ENCODE measurements around the gene ABHD14A.
"Not testable (repeated sequence)": the region's sequence is repeated elsewhere in the genome, so short reads cannot be mapped to it uniquely, and the experiment has no call there.

Gene ABHD14A

DNA sequence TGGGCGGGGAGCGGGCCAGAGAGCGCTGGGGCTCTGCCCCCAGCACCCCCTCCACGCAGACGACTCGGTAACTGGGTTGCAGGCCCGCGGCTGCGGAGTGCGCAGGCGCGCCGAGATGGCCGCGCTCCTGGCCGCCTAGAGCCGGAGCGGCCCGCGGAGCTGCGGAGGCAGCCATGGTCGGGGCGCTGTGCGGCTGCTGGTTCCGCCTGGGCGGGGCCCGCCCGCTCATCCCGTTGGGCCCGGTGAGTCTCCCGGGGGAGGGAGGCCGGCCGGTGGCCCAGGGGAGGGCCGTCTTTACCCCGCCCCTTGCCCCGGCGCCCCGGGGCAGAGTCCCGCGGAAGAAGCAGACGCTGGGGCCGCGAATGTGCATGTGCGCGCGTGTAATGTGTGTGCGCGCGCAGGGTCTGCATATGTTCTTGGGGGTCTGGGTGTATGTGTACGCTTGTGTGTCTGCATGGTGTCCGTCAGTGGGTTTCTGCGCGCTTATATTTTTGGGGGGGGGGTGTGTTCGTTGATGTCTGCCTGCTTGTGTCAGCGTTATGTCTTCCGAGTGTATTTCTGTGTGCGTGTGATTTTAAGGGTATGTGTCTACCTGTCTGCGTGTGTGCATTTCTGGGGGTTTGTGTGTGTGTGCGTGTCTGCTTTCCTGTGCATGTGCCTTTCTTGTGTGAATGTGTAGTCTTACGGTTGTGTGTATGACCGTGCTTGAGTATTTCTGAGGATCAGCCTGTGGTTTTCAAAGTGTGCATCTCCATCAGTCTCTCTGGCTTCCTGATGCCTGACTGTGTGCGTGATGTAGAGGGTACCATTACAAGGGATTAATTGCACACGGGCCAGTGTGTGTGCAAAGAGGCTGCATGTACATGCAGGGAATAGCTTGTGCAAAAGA is at the start of gene ABHD14A:
TSS of gene ABHD14A (plus strand) at position 102 of the 889 bp plus-strand sequence. CDS start at position 174, 72 bp downstream.
- peak; percentile 62 to 97 (median 73) for DNase-seq
- intact Hi-C loops (cut with DNase I) = loop anchor here (1.0 kb wide), 1 partner anchor 33 kb away; the partner anchor contains the start of gene PARP3

DNA sequence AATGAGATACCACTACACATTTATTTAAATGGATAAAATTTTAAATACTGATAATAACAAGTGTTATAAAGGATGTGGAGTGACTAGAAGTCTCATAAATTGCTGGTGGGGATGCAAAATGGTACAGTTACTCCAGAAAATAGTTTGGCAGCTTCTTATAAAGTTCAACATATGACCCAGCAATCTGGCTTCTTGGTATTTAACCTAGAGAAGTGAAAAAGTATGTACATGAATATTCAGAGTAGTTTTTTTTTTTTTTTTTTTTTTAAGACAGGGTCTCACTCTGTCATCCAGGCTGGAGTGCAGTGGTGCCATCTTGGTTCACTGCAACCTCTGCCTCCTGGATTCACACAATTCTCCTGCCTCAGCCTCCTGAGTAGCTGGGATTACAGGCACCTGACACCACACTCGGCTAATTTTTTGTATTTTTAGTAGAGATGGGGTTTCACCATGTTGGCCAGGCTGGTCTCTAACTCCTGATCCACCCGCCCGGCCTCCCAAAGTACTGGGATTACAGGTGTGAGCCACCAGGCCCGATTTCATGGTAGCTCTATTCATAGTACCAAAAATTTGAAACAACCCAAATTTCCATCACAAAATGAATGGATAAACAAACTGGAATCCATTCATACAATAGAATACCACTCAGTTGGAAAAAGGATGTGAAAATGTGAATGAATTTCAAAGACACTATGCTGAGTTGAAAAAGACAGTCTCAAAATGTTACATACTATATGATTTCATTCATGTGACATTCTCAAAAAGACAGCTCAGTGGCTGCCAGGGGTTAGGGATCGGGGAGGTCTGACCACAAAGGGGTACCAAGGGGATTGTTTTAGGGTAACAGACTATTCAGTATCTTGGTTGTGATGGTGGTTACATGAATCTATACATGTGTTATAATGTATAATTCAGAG is 47.5 kb upstream of the ABHD14A start:
- DNase-seq = peak in 2 of 10 donors; percentile 29 to 56
- intact Hi-C loops (cut with DNase I) = no loop called here

DNA sequence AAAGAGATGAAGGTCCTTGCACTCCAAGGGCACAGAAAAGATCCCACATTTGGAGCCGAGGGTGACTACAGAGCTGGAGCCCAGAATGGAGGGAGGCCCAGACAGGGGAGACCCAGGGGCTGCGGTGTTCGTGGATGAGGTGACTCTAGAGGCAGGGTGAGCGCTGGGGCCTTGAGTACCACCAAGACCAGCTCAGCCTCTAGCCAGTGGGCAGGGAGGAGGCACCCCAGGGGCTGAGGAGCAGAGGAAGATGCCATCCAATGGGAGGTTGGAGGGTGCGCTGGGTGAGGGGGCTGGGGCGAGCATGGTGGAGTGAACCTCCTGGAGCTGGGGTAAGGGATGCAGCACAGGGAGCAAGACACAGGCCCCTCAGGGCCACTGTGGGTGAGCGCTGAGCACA is 46.4 kb upstream of the ABHD14A start:
- DNase-seq = peak in 1 of 10 donors; percentile 62

DNA sequence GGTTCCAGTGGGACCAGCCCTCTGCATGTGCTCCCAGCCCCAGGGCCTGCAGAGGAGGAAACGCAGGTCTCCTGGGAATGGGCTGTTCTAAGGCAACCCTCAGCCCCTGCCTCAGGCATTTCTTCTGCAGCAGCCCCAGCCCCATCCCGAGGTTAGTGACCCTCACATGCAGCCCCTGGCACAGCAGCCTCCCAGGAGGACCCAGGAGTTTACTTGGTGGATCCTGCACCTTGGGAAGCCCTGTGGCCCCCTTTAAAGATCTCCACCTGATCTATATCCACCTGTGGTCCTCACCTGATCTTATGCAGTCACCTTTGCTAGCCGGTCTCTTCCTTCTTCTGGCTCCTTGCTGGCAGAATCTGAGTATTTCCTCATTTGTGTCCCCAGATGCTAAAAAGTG is 45.9 kb upstream of the ABHD14A start:
- peak in 1 of 10 donors; percentile 51 for DNase-seq
- intact Hi-C loops (cut with DNase I) = not testable (repeated sequence)

More for the DNA sequence above, 46.4 kb upstream of the ABHD14A start:
- intact Hi-C loops (cut with DNase I) = no loop called here

DNA sequence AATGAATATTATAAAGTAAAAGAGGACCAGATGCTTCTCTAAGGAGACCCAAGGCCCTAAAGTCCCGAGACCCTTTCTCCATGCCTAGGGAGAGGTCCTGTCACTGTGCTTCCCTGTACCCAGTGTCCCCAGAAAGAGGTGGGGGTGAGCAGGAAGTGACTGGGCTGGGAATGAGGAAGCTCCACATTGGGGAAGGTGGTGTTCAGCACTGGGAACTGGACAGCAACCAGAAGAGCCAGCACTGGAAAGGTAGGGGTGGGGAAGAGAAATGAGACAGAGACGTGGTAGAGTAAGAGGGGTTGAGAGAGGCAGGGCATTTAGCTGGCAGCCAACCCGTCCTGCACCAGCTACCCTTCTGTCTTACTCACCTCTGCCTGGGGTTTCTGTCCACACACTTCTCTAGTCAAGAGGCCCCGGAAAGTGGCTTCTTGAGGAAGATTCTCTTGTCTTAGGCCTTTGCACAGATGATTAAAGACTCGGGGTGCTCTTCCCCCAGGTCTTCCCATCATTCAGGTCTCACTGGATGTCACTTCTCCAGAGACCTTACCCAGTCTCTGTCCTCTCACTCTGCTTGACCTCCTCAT is 45.4 kb upstream of the ABHD14A start:
- intact Hi-C loops (cut with DNase I) = no loop called here
- DNase-seq = peak in 2 of 10 donors; percentile 3 to 22

DNA sequence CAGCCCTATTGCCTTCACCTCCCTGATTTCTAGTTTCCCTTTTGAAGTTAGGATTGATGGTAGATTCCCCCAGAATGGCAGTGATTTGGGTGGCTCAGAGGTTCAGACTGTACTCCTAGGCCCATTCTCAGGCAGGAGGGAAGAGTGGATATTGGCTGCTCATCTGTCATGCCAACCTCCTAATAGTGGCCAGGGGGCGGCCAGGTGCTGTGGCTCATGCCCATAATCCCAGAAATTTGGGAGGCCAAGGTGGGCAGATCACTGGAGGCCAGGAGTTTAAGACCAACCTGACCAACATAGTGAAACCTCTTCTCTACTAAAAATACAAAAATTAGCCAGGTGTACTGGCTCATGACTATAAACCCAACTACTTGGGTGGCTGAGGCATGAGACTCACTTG is 44.4 kb upstream of the ABHD14A start:
- DNase-seq = peak in 2 of 10 donors; percentile 2 to 11
- intact Hi-C loops (cut with DNase I) = no loop called here

DNA sequence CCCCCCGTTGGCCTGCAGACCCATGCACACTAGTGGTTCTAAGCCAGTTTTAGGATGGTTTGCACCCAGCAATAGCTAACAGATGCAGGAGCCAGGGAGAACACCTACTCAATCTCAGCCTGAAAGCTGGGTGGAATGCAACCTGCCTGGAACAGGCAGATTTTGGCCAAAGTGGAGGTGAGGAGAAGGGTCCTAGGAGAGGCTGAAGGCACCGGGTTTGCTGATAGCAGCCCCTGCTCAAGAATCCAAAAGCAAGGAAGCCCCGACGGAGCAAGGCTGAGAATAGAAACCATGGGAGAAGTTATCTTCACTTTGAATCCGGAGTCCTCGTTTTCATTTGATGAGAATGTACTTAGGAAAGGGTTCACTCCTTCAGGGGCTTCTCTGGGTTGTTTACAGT is 43.1 kb upstream of the ABHD14A start:
- intact Hi-C loops (cut with DNase I) = no loop called here
- DNase-seq = peak in 2 of 10 donors; percentile 11 to 41

DNA sequence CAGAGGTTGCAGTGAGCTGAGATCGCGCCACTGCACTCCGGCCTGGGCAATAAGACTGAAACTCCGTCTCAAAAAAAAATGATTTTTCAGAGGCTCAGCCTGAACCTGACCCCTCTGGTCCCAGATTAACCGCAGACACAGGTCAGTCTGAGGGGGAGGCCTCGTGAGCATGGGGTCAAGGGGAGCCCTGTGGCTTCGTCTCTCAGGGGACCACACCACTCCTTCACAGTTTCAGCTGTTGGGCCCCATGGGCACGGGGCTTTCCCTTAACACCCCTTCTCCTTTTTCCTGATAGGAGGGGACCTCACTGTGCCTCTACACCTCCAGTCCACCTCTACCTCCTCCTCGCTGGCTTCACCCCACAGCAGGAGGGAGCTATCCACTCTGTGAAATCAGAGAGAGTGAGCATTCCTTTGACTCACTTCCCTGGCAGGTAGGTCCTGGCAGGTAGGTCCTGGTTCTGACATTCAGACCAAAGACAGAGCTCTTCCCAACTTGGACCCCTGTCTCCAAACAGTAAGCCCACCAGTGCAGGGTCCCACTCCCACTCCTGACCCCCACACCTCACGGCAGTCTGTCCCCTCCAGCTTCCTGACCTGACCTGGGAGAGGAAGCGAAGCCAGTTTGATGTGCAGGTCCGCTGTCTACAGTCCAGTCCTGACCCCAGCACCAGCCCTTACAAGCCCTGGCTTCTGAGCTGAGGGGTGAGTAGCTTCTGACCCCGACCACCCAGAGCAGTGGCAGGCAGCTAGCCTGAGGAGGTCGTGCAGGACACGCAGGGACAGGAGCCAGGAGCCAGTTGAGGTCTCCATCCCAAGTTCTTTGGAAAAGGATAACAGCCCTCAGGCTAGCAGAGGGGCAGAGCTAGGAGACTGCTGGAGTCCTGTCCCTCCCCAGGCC is 42.1 kb upstream of the ABHD14A start:
- intact Hi-C loops (cut with DNase I) = no loop called here
- DNase-seq = peak in 2 of 10 donors; percentile 62 to 74

DNA sequence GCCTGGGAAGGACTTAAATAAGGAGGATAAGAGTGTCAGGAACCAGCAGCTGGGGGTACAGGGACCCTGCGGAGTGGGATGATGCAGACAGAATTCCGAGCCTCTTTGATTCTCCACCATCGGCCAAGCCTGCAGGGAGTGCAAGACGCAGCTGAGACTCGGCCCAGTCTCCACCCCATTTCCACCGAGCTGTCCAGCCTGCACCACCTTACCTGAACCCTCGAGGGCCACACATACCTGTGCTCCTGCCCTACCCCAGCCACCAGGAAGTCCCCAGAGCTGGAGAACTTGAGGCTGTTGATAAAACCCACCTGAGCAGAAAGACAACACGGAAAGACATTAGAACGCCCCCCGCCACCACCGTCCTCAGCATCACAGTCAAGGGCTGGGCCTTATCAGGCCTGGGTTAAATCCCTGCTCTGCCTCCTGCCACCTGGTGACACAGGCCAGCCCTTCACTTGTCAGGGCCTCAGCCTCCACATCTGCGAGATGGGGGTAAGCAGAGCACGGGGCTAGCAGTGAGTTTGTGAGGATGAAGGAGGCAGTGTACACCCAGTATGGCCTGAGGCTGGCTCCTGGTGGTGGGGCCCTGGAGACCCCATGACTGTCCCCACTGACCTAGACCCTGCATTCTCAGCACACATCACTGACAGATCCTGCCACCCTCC is 41.3 kb upstream of the ABHD14A start:
- intact Hi-C loops (cut with DNase I) = no loop called here

DNA sequence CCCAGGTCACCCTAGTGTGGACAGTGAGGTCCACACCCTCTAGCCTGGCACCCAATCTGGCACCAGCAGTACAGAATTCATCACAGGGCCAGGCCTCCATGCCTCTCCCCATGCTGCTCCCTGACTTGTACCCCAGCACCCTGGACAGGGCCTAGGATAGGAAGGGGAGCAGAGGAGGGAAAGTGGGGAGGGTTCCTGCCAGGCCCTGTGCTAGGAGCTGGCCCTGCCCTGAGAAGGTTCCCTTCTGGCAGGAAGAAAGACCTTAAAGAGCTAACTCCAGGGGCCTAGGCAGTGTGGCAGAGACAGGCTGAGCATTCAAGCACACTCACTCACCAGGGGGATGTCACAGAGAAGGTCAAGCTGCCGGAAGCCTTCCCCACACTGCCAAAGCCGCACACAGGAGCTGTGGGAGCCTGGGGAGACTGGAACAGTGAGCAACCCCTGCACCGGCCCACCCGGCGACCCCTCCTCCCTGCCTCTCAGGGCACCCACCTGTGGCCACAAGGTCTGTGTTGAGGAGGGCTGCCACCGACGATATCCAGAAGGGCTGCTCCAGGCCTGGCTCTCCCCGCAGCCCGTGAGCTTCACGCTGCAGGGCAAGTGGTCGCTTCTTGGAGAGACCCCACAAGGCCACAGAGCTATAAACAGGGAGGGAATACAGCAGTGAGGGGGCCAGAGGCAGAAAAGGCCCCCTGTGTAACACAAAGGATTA is 40.6 kb upstream of the ABHD14A start:
- intact Hi-C loops (cut with DNase I) = no loop called here
- peak in 2 of 10 donors; percentile 27 to 41 for DNase-seq

More for the DNA sequence above, 41.3 kb upstream of the ABHD14A start:
- peak in 2 of 10 donors; percentile 39 to 43 for DNase-seq

DNA sequence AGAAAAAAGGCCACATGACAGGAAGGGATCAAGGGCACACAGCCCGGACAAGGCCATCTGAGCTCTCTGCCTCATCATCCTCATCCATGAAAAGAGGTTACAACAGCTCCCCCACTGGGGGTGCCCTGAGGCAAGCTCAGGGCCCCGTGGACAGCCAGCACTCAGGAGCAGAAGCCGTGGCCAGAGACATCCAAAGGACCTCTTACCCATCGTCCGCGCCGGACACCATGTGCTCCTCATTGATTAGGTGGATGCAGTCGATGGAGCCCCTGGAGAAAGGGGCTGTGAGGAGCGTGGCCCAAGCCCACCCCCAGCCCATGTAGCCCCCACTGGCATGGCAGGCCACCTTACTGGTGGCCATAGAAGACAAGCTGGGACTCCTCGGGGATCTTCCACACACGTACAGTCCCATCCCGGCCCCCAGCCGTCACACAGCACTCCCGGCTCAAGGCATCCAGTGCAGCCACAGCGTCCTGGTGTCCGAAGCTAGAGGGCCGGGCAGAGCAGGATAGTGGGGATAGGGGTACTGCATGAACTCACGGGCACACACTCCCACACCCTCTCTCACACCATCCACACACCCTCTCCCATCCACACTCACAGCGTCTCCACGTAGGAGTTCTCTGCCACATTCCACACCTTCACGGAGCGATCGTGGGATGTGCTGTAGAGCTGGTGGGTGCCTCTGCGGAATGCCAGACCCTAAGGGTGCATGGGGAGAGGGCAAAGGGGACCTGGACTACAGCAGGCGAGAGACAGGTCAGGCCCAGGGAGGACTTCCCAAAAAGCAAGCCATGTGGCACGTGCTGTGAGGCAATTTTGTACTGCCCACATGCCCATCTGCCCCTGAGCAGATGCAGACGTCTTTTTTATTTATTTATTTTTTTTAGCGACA is 39.6 kb upstream of the ABHD14A start:
- intact Hi-C loops (cut with DNase I) = no loop called here

DNA sequence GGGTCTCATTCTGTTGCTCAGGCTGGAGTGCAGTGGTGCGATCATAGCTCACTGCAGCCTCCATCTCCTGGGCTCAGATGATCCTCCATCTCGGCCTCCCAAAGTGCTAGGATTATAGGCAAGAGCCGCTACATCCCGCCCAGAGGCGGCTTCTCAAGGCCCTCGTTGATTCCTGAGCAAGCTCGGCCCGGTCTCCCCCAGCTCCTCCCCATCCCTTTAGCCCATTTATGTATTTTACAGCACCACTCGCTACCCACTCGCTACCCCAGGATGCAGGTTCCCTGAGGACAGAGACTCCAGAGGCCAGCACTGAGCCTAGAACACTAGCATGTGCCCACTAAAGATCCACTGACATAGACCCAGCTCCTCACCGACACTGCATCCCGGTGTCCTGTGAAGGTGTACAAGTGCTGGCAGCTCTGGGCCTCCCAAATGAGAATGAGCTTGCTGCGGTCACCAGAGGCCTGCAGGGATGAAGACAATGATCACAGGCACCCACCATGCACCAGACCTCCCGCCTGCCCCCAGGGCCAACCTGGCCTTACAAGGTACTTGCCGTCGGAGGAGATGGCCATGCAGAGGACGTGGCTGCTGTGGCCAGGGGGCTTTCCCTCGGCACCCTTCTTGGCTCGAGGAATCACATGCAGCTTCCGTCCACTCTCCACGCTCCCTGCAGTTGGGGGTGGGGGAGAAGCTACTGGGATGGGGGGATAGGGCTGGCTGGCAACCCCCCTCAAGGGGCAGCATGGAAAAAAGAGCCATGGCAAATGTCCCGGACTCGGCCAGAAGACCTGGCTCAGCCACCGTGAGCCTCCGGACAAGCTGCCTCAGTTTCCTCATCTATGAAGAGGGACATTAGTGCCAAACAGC is 38.7 kb upstream of the ABHD14A start:
- intact Hi-C loops (cut with DNase I) = no loop called here
- DNase-seq = peak in 2 of 10 donors; percentile 44 to 68

More for the DNA sequence above, 39.6 kb upstream of the ABHD14A start:
- peak in 2 of 10 donors; percentile 59 to 63 for DNase-seq

DNA sequence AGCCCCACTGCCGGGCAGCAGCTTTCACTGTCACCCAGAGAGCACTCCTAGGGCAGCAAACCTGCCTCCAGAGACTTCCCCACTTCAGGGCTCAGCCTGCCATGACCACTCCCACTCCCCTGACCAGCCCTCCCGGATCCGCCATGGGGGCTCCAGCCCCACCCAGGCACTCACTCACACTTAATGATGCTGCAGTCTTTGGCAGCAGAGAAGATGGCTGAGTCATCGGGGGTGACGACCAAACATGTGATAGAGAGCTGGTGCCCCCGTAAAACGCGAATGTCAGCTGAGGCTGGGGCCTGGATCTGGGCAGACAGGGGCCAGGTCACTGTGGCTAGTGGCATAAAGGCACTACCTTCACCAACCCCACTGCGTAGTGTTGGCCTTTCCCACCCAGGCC is 37.9 kb upstream of the ABHD14A start:
- peak in 2 of 10 donors; percentile 45 to 59 for DNase-seq
- intact Hi-C loops (cut with DNase I) = no loop called here

DNA sequence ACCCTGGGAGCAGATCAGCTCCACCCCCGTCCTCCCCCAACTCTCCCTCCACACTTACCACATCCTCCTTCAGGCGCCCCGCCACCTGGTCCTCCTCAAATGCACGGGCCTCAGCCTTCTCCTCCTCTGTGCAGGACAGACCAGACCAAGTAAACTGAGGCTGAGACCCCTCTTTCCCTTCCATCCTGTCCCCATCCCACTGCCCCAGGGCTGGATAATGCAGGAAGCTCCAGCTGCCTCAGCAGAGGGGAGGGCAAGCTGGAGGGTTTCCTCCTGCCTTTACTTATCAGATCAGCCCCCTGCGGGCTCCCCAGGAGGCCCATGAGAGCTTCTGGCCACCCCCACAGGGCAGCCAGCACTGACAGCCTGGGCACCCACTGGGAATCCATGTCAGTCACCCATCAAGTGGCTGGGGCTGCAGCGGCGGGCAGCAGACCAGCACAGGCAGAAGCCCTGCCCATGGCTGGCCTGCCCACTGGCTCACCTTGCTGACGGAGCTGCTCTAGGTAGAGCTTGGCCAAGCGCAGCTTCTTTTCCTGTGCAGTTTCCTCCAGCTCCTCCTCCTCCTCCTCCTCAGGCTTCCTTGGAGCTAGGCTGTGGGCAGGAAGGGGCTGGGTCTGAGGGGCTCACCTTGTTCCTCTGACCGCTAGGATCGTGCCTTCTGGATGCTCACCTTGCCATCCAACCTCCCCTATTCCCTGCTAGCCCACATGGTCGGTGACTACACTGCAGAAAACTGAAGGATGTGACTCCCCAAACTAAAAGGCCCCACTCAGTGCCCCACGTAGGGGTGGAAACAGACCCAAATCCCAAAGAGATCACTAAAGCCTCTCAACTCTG is 37.0 kb upstream of the ABHD14A start:
- intact Hi-C loops (cut with DNase I) = no loop called here
- DNase-seq = peak in 2 of 10 donors; percentile 31 to 74

DNA sequence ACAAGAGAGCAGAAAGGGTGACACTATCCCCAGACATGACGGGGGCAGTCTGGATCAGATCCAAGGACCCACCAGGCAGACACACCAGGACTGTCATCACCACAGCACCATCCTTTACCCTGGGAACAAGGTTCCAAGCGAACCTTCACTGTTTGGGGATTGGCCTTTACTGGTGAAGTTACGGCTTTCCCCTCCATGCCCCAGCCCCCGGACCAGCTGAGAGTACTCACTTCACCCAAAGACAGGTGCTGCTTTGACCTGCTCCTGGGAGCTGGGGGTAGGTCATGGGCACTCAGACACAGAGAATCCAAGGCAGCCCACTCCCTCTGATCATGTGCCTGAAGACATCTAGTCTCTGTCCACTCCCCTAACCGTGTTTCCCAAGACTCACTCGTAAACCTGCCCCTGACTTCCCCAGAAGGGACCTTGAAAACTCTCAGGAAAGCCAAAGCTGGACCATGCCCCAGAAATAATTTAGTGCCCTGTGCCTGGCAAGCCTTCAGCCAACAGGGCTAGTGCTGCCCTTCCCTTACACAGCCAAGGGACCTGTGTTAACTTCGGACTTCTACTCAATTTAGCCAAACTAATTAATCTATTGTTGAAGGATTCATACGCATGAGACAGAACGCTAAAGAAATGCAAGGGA is 36.0 kb upstream of the ABHD14A start:
- intact Hi-C loops (cut with DNase I) = no loop called here
- peak in 2 of 10 donors; percentile 22 to 32 for DNase-seq

Data from posterior cingulate gyrus (tissue), 11 donors.